Prostate gland (tissue), 2 donors: Measurements from ENCODE around the gene SPCS3.

Source experiments
- POLR2A ChIP-seq: fragments of 450-650 bp; IDR thresholded peaks from one replicate; pipeline ENCODE4 v1.6.1; 2016; ENCODE audit warnings: antibody characterized with exemption, mild to moderate bottlenecking
- TF ChIP-seq, protein P1 (sequence below), 4 experiments: fragments of 200-600 bp in 2 of 4; fragments of 450-650 bp in 2 of 4; sonication (generic) in 2 of 4; IDR thresholded peaks; 1 replicate in 3 of 4; 2 replicates in 1 of 4; pipeline ENCODE4 v1.5.1; 2016 to 2019; ENCODE audit warnings: antibody characterized with exemption in 4 of 4, mild to moderate bottlenecking in 2 of 4, moderate library complexity in 2 of 4

DNA sequence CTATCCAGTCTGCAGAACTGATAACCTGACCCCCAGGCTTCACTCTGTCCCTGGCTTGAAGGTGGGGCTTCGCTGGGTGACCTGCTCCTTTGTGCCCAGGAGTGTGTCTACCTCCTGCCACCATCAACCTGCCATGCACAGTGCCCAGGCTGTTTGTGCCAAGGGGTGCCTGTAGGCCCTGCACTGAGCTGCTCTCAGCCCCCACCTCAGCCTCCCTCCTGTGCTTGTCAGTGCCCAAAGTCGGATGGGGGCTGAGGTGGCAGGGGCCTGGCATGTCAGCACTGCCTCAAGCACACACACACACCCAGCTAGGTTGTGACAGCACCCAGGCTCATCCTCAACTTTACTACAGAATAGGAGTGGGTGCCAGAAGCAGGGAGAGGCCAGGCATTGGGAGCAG lies 23.5 kb downstream of the SPCS3 start:
- TF ChIP-seq, protein P1, sequence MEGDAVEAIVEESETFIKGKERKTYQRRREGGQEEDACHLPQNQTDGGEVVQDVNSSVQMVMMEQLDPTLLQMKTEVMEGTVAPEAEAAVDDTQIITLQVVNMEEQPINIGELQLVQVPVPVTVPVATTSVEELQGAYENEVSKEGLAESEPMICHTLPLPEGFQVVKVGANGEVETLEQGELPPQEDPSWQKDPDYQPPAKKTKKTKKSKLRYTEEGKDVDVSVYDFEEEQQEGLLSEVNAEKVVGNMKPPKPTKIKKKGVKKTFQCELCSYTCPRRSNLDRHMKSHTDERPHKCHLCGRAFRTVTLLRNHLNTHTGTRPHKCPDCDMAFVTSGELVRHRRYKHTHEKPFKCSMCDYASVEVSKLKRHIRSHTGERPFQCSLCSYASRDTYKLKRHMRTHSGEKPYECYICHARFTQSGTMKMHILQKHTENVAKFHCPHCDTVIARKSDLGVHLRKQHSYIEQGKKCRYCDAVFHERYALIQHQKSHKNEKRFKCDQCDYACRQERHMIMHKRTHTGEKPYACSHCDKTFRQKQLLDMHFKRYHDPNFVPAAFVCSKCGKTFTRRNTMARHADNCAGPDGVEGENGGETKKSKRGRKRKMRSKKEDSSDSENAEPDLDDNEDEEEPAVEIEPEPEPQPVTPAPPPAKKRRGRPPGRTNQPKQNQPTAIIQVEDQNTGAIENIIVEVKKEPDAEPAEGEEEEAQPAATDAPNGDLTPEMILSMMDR (IDR thresholded peaks at IDR 0.05): no peak
- no peak for TF ChIP-seq POLR2A
